HG03571 (cell line): ENCODE results near the gene VAPA.

Source experiments
- ATAC-seq: cut with Tn5 transposase; IDR thresholded peaks from one replicate; pipeline ENCODE4 v1.9.1; 2021; ENCODE audit not compliant: unreplicated experiment

Gene VAPA

GRCh38 chr18:9969247-9969646, 55.4 kb downstream of the VAPA start:
- ATAC-seq: no peak

DNA sequence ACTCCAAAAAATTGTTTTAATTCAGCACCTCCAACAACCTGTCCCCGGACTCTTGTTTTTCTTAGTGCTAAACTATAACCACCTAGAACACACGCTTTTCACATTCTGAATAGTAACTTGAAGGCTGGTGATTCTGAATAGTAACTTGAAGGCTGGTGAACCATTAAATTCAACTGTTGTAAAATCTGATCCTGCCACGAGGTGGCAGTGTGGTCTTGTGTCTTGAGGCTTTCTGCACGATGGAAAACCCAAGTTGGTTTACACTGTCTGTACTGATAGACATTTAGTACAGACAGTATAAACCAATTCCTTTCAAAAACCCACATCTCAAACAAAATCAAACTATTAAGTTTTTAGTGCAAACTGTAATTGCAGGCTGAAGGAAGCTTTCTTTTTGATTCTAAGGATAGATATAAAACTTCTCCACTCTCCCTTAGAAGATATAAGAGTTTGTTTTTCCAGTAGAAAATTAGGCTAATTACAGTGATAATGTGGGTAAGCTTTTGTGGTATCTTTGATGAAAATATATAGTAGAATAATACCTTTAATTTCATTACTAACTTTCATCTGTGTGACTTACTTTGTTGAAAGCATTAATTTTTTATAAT, 57.6 kb downstream of the VAPA start:
- no peak for ATAC-seq

- ATAC-seq: no peak
Observed at GRCh38 chr18:9973470-9973869, 59.7 kb downstream of the VAPA start.

GRCh38 chr18:9974279-9974915, 60.6 kb downstream of the VAPA start:
- no peak for ATAC-seq

- no peak for ATAC-seq
Observed at GRCh38 chr18:9975658-9976057, 61.8 kb downstream of the VAPA start.

GRCh38 chr18:9982711-9983110, 68.9 kb downstream of the VAPA start:
- ATAC-seq: no peak

DNA sequence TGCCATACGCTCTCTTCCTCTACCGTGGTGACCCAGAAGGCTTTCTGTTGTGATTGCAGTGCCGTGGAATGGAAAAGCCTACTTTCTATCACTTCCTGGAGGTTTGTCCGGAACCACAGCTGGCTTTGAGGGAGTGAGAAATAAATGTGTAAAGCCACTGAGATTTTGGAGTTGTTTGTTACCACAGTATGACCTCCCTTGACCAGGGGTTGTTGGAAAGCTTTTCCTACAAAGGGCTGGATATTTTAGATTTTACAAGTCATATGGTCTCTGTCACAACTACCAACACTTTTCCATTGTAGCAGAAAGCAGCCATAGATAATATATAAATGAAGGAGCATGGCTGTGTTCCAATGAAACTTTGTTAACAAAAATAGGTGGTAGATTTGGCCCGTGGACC, 70.3 kb downstream of the VAPA start:
- no peak for ATAC-seq

GRCh38 chr18:9985641-9986040, 71.8 kb downstream of the VAPA start:
- ATAC-seq: no peak

- ATAC-seq: no peak
Observed at GRCh38 chr18:9986156-9986930, 72.5 kb downstream of the VAPA start.

DNA sequence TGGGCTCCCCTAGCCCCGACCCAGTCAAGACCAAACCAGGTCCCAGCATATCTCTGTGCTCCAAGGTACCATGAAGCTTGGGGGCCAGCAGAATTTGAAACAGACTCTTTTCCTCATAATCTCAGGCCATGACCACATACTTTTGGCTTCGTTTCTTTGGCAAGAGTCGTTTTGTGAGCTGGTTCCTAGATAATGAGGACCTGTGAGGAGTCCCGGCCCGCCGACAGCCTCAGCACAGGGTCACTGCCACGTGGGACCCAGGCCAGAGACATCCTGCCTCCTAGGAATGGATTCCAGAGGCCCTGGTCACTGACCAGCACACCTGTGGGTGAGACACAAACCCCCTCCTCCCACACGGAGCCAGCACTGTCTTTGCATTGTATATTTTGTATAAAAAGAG, 73.5 kb downstream of the VAPA start:
- ATAC-seq: no peak

GRCh38 chr18:9987931-9988330, 74.1 kb downstream of the VAPA start:
- ATAC-seq: no peak

GRCh38 chr18:9988665-9989064, 74.8 kb downstream of the VAPA start:
- no peak for ATAC-seq

DNA sequence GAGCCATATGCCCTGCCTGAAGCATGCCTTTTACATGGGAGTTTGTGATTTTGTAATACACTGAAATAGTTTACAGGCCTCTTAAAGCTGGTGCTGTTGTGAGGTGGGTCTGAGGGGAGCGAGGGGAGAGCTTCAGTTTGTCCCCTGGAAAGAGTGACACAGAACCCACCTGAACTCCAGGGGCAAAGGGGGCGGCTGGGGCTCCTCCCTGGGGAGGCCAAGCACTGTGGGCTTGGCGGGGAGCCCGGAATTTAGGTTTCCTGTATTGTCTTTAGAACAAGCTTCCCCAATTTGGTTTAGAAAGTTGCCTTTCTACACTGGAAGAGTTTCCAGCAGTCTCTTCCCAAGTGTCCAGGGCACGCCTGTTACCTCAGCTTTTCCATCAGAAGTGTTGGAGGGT, 75.7 kb downstream of the VAPA start:
- no peak for ATAC-seq

GRCh38 chr18:9991011-9992000, 77.5 kb downstream of the VAPA start:
- no peak for ATAC-seq

DNA sequence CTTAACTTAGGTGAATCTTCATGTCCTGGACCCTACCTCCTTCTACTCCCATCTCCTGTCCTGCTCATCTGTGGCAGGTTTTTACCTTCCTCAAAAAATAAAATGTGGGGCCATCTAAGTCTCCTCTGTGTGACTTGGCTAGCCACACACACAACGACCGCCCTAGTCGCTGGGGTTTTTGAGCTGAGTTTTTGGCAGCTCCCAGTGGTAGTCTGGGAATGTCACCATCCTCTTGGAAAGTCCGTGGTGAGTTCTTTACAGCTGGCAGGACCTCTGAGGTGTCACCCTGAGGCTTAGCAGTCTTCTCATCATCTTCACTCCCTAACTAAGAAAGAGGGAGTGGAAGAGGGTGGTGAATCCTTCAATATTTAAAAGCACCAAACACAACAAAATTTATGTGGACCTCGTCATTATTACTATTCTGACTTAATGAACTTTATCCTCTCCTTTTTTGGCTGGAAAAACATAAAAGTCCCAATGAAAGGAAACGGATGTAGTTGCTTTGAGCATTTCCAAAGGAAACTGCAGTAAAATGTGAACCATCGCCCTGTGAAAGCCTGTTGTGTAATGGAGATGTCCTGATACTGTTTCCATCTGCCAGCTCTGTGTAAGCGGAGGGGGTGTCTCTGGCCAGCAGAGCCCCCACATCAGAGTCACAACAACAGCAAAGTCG, 78.6 kb downstream of the VAPA start:
- no peak for ATAC-seq

- ATAC-seq: no peak
Observed at GRCh38 chr18:9992973-9993520, 79.2 kb downstream of the VAPA start.

GRCh38 chr18:9993521-9994025, 79.8 kb downstream of the VAPA start:
- no peak for ATAC-seq

GRCh38 chr18:9994026-9994570, 80.3 kb downstream of the VAPA start:
- no peak for ATAC-seq

DNA sequence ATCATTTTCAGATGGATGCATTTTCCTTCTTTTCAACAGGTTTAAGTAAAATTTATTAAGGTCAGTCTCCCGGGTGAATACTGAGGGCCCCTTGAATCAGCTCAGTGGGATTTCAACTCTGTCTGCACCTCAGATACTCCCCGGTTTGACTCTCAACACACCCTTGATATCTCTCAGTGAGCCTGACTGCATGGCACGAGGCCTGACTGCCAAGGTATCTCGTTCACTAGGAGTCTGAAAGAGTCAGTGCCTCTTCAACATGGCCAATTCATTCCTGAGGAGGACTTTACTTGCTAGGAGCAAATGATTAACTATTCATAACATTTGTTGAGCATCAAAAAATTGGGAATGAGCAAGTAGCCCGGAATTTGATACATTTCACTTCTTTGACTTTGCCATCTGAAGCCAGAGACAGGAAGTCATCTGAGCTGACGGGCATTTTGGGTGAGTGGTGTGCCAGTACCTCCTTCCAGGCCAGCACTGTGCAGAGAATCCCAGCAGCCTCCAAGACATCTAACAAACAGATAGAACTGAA, 81.0 kb downstream of the VAPA start:
- ATAC-seq: no peak

GRCh38 chr18:9995631-9996030, 81.8 kb downstream of the VAPA start:
- ATAC-seq: no peak
